OCI-LY1 (cell line): ENCODE measurements around the gene CASQ2.

Source experiments
- CTCF ChIP-seq: fragments of 200-600 bp; sonication (generic), shearing (Covaris generic); IDR thresholded peaks from 2 replicates; pipeline ENCODE4 v1.5.1; 2017; ENCODE audit warnings: mild to moderate bottlenecking, antibody characterized with exemption, low read length, moderate library complexity, mixed read lengths
- EZH2 ChIP-seq: fragments of 200-600 bp; sonication (generic), shearing (Covaris generic); IDR thresholded peaks from 2 replicates; pipeline ENCODE4 v1.8.0; 2017; ENCODE audit warnings: borderline replicate concordance, mixed run types, mild to moderate bottlenecking, antibody characterized with exemption, low read length, moderate library complexity, mixed read lengths

- TF ChIP-seq CTCF, result no peak
- TF ChIP-seq EZH2, result no peak
These were observed 62.6 kb downstream of the CASQ2 start for GRCh38 chr1:115705963-115706362.
